ENCODE results near the gene LPP.

DNA sequence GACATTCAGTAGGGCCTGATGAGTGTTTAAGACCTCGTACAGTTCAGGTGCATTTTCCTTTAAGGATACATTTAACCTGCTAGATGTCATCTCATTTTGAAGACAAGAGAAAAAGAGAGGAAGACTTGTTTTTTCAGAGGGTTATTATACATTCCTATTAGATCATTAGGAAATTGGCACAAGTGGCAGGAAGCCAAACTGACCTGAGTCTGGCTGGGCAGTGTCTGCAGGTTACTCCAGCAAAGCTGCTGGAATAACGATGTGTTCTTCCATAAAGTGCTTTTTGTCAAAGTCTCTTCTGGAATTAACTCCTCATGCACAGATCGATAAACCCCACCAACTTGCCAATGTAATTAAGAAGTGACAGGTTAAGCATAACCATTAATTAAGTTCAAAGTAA lies 621.5 kb downstream of the LPP start:
- TF ChIP-seq, protein P1, sequence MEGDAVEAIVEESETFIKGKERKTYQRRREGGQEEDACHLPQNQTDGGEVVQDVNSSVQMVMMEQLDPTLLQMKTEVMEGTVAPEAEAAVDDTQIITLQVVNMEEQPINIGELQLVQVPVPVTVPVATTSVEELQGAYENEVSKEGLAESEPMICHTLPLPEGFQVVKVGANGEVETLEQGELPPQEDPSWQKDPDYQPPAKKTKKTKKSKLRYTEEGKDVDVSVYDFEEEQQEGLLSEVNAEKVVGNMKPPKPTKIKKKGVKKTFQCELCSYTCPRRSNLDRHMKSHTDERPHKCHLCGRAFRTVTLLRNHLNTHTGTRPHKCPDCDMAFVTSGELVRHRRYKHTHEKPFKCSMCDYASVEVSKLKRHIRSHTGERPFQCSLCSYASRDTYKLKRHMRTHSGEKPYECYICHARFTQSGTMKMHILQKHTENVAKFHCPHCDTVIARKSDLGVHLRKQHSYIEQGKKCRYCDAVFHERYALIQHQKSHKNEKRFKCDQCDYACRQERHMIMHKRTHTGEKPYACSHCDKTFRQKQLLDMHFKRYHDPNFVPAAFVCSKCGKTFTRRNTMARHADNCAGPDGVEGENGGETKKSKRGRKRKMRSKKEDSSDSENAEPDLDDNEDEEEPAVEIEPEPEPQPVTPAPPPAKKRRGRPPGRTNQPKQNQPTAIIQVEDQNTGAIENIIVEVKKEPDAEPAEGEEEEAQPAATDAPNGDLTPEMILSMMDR (IDR thresholded peaks at IDR 0.05; ENCODE audit: borderline replicate concordance, extremely low read depth, low read length, poor library complexity, severe bottlenecking), result no peak
- TF ChIP-seq EZH2 (IDR thresholded peaks at IDR 0.05; ENCODE audit: borderline replicate concordance, low read depth, low read length, severe bottlenecking), result no peak

Measured in DND-41 (cell line).